Measurements from ENCODE around the gene PLAGL2. TPM values are rescaled to one million over a fixed set of nuclear protein-coding genes. Genes with fewer than 3 reads are reported as not detected.
"Not testable (repeated sequence)": the region's sequence is repeated elsewhere in the genome, so short reads cannot be mapped to it uniquely, and the experiment has no call there.

PLAGL2 gene
- total RNA-seq, 1 experiment from 2014 or later = 5.8 TPM

- DNase-seq (ENCODE audit: low read depth) = no peak
Observed at GRCh38 chr20:32183947-32184635, 23.5 kb downstream of the PLAGL2 start.

- DNase-seq (ENCODE audit: low read depth) = no peak
Observed at GRCh38 chr20:32181606-32182005, 25.9 kb downstream of the PLAGL2 start.

- DNase-seq (ENCODE audit: low read depth) = no peak
Observed at GRCh38 chr20:32179934-32180333, 27.6 kb downstream of the PLAGL2 start.

- DNase-seq (ENCODE audit: low read depth) = no peak
Observed at GRCh38 chr20:32179515-32179914, 28.0 kb downstream of the PLAGL2 start.

GRCh38 chr20:32177696-32178095, 29.8 kb downstream of the PLAGL2 start:
- DNase-seq (ENCODE audit: low read depth) = not testable (repeated sequence)

- DNase-seq (ENCODE audit: low read depth) = peak; percentile 37
Observed at GRCh38 chr20:32168184-32168910, 39.2 kb downstream of the PLAGL2 start.

GRCh38 chr20:32167552-32167951, 40.0 kb downstream of the PLAGL2 start:
- no peak for DNase-seq (ENCODE audit: low read depth)

- no peak for DNase-seq (ENCODE audit: low read depth)
Observed at GRCh38 chr20:32165836-32166545, 41.6 kb downstream of the PLAGL2 start.

GRCh38 chr20:32164984-32165735, 42.4 kb downstream of the PLAGL2 start:
- DNase-seq (ENCODE audit: low read depth) = no peak

GRCh38 chr20:32163951-32164350, 43.6 kb downstream of the PLAGL2 start:
- no peak for DNase-seq (ENCODE audit: low read depth)

- DNase-seq (ENCODE audit: low read depth) = no peak
Observed at GRCh38 chr20:32162351-32162750, 45.2 kb downstream of the PLAGL2 start.

- DNase-seq (ENCODE audit: low read depth) = no peak
Observed at GRCh38 chr20:32160341-32160740, 47.2 kb downstream of the PLAGL2 start.

GRCh38 chr20:32159766-32160221, 47.7 kb downstream of the PLAGL2 start:
- DNase-seq (ENCODE audit: low read depth) = no peak

- DNase-seq (ENCODE audit: low read depth) = no peak
Observed at GRCh38 chr20:32158943-32159660, 48.4 kb downstream of the PLAGL2 start.

- DNase-seq (ENCODE audit: low read depth) = no peak
Observed at GRCh38 chr20:32158351-32158750, 49.2 kb downstream of the PLAGL2 start.

GRCh38 chr20:32157611-32158010, 49.9 kb downstream of the PLAGL2 start:
- DNase-seq (ENCODE audit: low read depth) = no peak

GRCh38 chr20:32155017-32155981, 52.2 kb downstream of the PLAGL2 start:
- DNase-seq (ENCODE audit: low read depth) = peak; percentile 87

- DNase-seq (ENCODE audit: low read depth) = no peak
Observed at GRCh38 chr20:32153771-32154170, 53.8 kb downstream of the PLAGL2 start.

- DNase-seq (ENCODE audit: low read depth) = no peak
Observed at GRCh38 chr20:32153156-32153665, 54.3 kb downstream of the PLAGL2 start.
